Measurements from ENCODE around the gene OR7A10.
"Not testable (repeated sequence)": the region's sequence is repeated elsewhere in the genome, so short reads cannot be mapped to it uniquely, and the experiment has no call there.

Gene OR7A10

DNA sequence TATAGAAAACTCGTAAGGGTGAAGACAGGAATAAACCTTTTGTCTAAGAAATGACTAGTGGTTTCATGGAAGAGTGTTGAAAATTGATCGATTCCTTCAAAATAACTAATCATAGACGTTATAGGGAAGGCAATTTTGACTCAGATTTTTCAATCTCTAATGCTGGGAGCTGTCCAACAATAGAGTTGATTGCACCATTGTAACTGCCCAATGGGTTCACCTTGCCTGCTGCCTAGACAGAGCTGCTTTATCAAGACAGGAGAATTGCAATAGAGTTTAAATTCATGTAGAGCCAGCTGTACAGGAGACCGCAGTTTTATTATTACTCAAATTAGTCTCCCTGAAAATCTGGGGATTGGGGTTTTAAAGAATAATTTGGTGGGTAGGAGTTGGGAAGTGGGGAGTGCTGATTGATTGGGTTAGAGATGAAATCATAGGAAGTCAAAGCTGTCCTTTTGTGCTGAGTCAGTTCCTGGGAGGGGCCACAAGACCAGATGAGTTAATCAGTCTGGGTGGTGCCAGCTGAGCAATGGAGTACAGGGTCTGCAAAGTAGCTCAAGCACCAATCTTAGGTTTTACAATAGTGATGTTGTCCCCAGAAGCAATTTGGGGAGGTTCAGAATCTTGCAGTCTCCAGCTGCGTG lies 53.5 kb downstream of the OR7A10 start:
- H3K9me3 ChIP-seq (ENCODE audit: insufficient read depth, low read depth, low read length), result no peaks in the 10 kb centered on the region
- H3K9ac ChIP-seq (ENCODE audit: low read depth, low read length, poor library complexity, severe bottlenecking), result no peak overlapping the region
- H3K9me2 ChIP-seq (replicated peaks; ENCODE audit: low read depth, low read length), result no peaks in the 10 kb centered on the region
- H2AFZ ChIP-seq (ENCODE audit: low read length), result no peak overlapping the region
- H3K79me2 ChIP-seq (ENCODE audit: insufficient read depth, low read length), result no peaks in the 10 kb centered on the region
- no peaks in the 10 kb centered on the region for H3F3A ChIP-seq (ENCODE audit: low read depth)
- no peak overlapping the region for H3K4me2 ChIP-seq (ENCODE audit: low read depth, low read length, poor library complexity, severe bottlenecking)
- no peak for TF ChIP-seq EZH2phosphoT487 (IDR thresholded peaks at IDR 0.05; ENCODE audit: borderline replicate concordance)
- TF ChIP-seq, protein P1, sequence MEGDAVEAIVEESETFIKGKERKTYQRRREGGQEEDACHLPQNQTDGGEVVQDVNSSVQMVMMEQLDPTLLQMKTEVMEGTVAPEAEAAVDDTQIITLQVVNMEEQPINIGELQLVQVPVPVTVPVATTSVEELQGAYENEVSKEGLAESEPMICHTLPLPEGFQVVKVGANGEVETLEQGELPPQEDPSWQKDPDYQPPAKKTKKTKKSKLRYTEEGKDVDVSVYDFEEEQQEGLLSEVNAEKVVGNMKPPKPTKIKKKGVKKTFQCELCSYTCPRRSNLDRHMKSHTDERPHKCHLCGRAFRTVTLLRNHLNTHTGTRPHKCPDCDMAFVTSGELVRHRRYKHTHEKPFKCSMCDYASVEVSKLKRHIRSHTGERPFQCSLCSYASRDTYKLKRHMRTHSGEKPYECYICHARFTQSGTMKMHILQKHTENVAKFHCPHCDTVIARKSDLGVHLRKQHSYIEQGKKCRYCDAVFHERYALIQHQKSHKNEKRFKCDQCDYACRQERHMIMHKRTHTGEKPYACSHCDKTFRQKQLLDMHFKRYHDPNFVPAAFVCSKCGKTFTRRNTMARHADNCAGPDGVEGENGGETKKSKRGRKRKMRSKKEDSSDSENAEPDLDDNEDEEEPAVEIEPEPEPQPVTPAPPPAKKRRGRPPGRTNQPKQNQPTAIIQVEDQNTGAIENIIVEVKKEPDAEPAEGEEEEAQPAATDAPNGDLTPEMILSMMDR (conservative IDR thresholded peaks at IDR 0.05; ENCODE audit: low read length), result no peak
- H3K36me3 ChIP-seq (ENCODE audit: insufficient read depth, low read length), result no peaks in the 10 kb centered on the region
- H4K20me1 ChIP-seq (ENCODE audit: insufficient read depth, low read length, poor library complexity, severe bottlenecking), result no peaks in the 10 kb centered on the region
- H3K4me3 ChIP-seq (ENCODE audit: low read length, poor library complexity, severe bottlenecking), result no peak overlapping the region
- H3K4me1 ChIP-seq (ENCODE audit: insufficient read depth, low read length, poor library complexity, severe bottlenecking), result no peaks in the 10 kb centered on the region
- no peaks in the 10 kb centered on the region for H3K27me3 ChIP-seq (ENCODE audit: insufficient read depth, low read length, poor library complexity, severe bottlenecking)

DNA sequence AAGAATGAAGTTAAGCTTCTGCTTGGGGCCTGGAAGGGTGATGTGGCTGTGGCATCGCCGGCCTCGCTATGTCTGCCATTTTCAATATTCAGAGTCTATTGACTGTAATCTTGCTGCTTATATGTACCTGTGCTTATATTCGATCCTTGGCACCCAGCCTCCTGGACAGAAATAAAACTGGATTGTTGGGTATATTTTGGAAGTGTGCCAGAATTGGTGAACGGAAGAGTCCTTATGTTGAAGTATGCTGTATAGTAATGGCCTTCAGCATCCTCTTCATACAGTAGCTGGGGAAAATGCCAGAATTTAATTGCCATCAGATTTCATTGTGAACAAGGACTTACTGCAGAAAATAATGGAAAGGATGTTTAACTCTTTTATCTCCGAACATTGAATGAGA lies 56.5 kb downstream of the OR7A10 start:
- not testable (repeated sequence) for H3K27me3 ChIP-seq (ENCODE audit: insufficient read depth, low read length, poor library complexity, severe bottlenecking); H3K4me2 ChIP-seq (ENCODE audit: low read depth, low read length, poor library complexity, severe bottlenecking); H3K9ac ChIP-seq (ENCODE audit: low read depth, low read length, poor library complexity, severe bottlenecking); H3K9me3 ChIP-seq (ENCODE audit: insufficient read depth, low read depth, low read length); H3K36me3 ChIP-seq (ENCODE audit: insufficient read depth, low read length); H3K9me2 ChIP-seq (replicated peaks; ENCODE audit: low read depth, low read length); H3F3A ChIP-seq (ENCODE audit: low read depth); H3K79me2 ChIP-seq (ENCODE audit: insufficient read depth, low read length); H2AFZ ChIP-seq (ENCODE audit: low read length); H3K4me3 ChIP-seq (ENCODE audit: low read length, poor library complexity, severe bottlenecking); H4K20me1 ChIP-seq (ENCODE audit: insufficient read depth, low read length, poor library complexity, severe bottlenecking); H3K4me1 ChIP-seq (ENCODE audit: insufficient read depth, low read length, poor library complexity, severe bottlenecking)
